ENCODE data around the gene SPATA6.
"Not testable (repeated sequence)": the region's sequence is repeated elsewhere in the genome, so short reads cannot be mapped to it uniquely, and the experiment has no call there.

- not testable (repeated sequence) for TF ChIP-seq CTCF, EP300, POLR2A (IDR thresholded peaks at IDR 0.05)
Observed at GRCh38 chr1:48519896-48520295, 47.9 kb upstream of the SPATA6 start.
